ENCODE data around the gene IL6R. TPM values are rescaled to one million over a fixed set of nuclear protein-coding genes. Genes with fewer than 3 reads are reported as not detected.

The IL6R gene
- total RNA-seq, 1 experiment from 2014 or later = 32.6 TPM

- Histone ChIP-seq H3K27ac (no peak overlapping the region), H3K36me3 (no peaks in the 10 kb centered on the region), H3K4me1 (replicated peaks) (peaks cover 8% of the 10 kb centered on the region), H3K27me3 (replicated peaks) (peaks cover 89% of the 10 kb centered on the region), H3K4me3 (no peak overlapping the region), H3K9me3 (replicated peaks) (peaks cover 12% of the 10 kb centered on the region)
- no peak for DNase-seq (ENCODE audit: low read depth in 1 of 2, low spot score in 2 of 2)
These were observed 95.4 kb downstream of the IL6R start for GRCh38 chr1:154500533-154500932.

- H3K27ac ChIP-seq = no peak overlapping the region
- H3K4me1 ChIP-seq (replicated peaks) = peaks cover 8% of the 10 kb centered on the region
- peaks cover 84% of the 10 kb centered on the region for H3K27me3 ChIP-seq (replicated peaks)
- no peak overlapping the region for H3K4me3 ChIP-seq
- H3K36me3 ChIP-seq = no peaks in the 10 kb centered on the region
- DNase-seq (ENCODE audit: low read depth in 1 of 2, low spot score in 2 of 2) = no peak
- H3K9me3 ChIP-seq (replicated peaks) = peaks cover 14% of the 10 kb centered on the region
These were observed 96.4 kb downstream of the IL6R start for GRCh38 chr1:154501423-154502065.

- no peak for DNase-seq (ENCODE audit: low read depth in 1 of 2, low spot score in 2 of 2)
- Histone ChIP-seq H3K36me3 (no peaks in the 10 kb centered on the region), H3K4me1 (replicated peaks) (peaks cover 8% of the 10 kb centered on the region), H3K27ac (no peak within 1 kb of the TSS), H3K27me3 (replicated peaks) (peaks cover 84% of the 10 kb centered on the region), H3K4me3 (no peak within 1 kb of the TSS), H3K9me3 (replicated peaks) (peaks cover 14% of the 10 kb centered on the region)
These were observed 97.1 kb downstream of the IL6R start, which contains the start of the genes SHE and TDRD10 for GRCh38 chr1:154502066-154502743. TSS of gene SHE (minus strand) at chr1:154502412. CDS start at chr1:154502026, 386 bp downstream. TSS of gene TDRD10 (plus strand) at chr1:154502219. CDS start at chr1:154506904, 4,685 bp downstream.

- no peak overlapping the region for H3K27ac ChIP-seq
- H3K27me3 ChIP-seq (replicated peaks) = peaks cover 84% of the 10 kb centered on the region
These were observed 97.6 kb downstream of the IL6R start for GRCh38 chr1:154502744-154503115.

GRCh38 chr1:154503898-154504297 lies 98.8 kb downstream of the IL6R start:
- DNase-seq (ENCODE audit: low read depth in 1 of 2, low spot score in 2 of 2) = peak in 1 of 2 experiments; percentile 7
- Histone ChIP-seq H3K4me1 (replicated peaks) (peaks cover 8% of the 10 kb centered on the region), H3K27me3 (replicated peaks) (peaks cover 87% of the 10 kb centered on the region)

More at GRCh38 chr1:154502744-154503115, 97.6 kb downstream of the IL6R start:
- Histone ChIP-seq H3K4me1 (replicated peaks) (peaks cover 8% of the 10 kb centered on the region), H3K4me3 (no peak overlapping the region), H3K9me3 (replicated peaks) (peaks cover 14% of the 10 kb centered on the region), H3K36me3 (no peaks in the 10 kb centered on the region)
- DNase-seq (ENCODE audit: low read depth in 1 of 2, low spot score in 2 of 2) = no peak

GRCh38 chr1:154512760-154513159 lies 107.6 kb downstream of the IL6R start:
- no peaks in the 10 kb centered on the region for H3K36me3 ChIP-seq
- no peak overlapping the region for H3K27ac ChIP-seq
- no peak overlapping the region for H3K4me3 ChIP-seq
- H3K27me3 ChIP-seq (replicated peaks) = peaks cover 38% of the 10 kb centered on the region
- no peaks in the 10 kb centered on the region for H3K9me3 ChIP-seq (replicated peaks)
- DNase-seq (ENCODE audit: low read depth in 1 of 2, low spot score in 2 of 2) = no peak
- no peaks in the 10 kb centered on the region for H3K4me1 ChIP-seq (replicated peaks)

More at GRCh38 chr1:154503898-154504297, 98.8 kb downstream of the IL6R start:
- Histone ChIP-seq H3K9me3 (replicated peaks) (peaks cover 14% of the 10 kb centered on the region), H3K36me3 (no peaks in the 10 kb centered on the region), H3K4me3 (no peak overlapping the region), H3K27ac (no peak overlapping the region)

GRCh38 chr1:154514066-154514553 lies 109.0 kb downstream of the IL6R start:
- no peaks in the 10 kb centered on the region for H3K9me3 ChIP-seq (replicated peaks)
- no peak overlapping the region for H3K4me3 ChIP-seq
- H3K4me1 ChIP-seq (replicated peaks) = no peaks in the 10 kb centered on the region
- H3K36me3 ChIP-seq = no peaks in the 10 kb centered on the region
- H3K27me3 ChIP-seq (replicated peaks) = peaks cover 32% of the 10 kb centered on the region
- no peak overlapping the region for H3K27ac ChIP-seq
- DNase-seq (ENCODE audit: low read depth in 1 of 2, low spot score in 2 of 2) = no peak

GRCh38 chr1:154517661-154518060 lies 112.5 kb downstream of the IL6R start:
- DNase-seq (ENCODE audit: low read depth in 1 of 2, low spot score in 2 of 2) = no peak
- Histone ChIP-seq H3K4me1 (replicated peaks) (no peaks in the 10 kb centered on the region), H3K36me3 (no peaks in the 10 kb centered on the region), H3K27me3 (replicated peaks) (peaks cover 37% of the 10 kb centered on the region), H3K27ac (no peak overlapping the region), H3K4me3 (no peak overlapping the region), H3K9me3 (replicated peaks) (no peaks in the 10 kb centered on the region)

Other genes starting within 250 kb of the IL6R start
- 847 and 1,117 TPM in 2 replicates for gene TPM3, start 213.2 kb upstream of the IL6R start, total RNA-seq (2014; rRNA removed; shearing (Covaris generic))
- gene CFAP141, start 199.0 kb upstream of the IL6R start, total RNA-seq (2014; rRNA removed; shearing (Covaris generic)) = not detected in 2 replicates
- 83.4 and 92.1 TPM in 2 replicates for gene UBAP2L, start 184.4 kb upstream of the IL6R start, total RNA-seq (2014; rRNA removed; shearing (Covaris generic))
- 175 and 184 TPM in 2 replicates for gene HAX1, start 132.7 kb upstream of the IL6R start, total RNA-seq (2014; rRNA removed; shearing (Covaris generic))
- gene AQP10, start 84.2 kb upstream of the IL6R start, total RNA-seq (2014; rRNA removed; shearing (Covaris generic)) = not detected in 2 replicates
- gene ATP8B2, start 79.8 kb upstream of the IL6R start, total RNA-seq (2014; rRNA removed; shearing (Covaris generic)) = 36.9 and 77.8 TPM in 2 replicates
- gene TDRD10, start 96.9 kb downstream of the IL6R start, total RNA-seq (2014; rRNA removed; shearing (Covaris generic)) = not detected in 2 replicates
- gene SHE, start 97.1 kb downstream of the IL6R start, total RNA-seq (2014; rRNA removed; shearing (Covaris generic)) = not detected in 2 replicates
- gene UBE2Q1, start 153.3 kb downstream of the IL6R start, total RNA-seq (2014; rRNA removed; shearing (Covaris generic)) = 37.9 and 55.8 TPM in 2 replicates
- not detected in 2 replicates for gene CHRNB2, start 162.4 kb downstream of the IL6R start, total RNA-seq (2014; rRNA removed; shearing (Covaris generic))
- 54.4 and 82.6 TPM in 2 replicates for gene ADAR, start 202.8 kb downstream of the IL6R start, total RNA-seq (2014; rRNA removed; shearing (Covaris generic))

Data from SJSA1 (cell line).